Measurements from ENCODE around the gene ZNF716. TPM values are rescaled to one million over a fixed set of nuclear protein-coding genes. Genes with fewer than 3 reads are reported as not detected.
"Not testable (repeated sequence)": the region's sequence is repeated elsewhere in the genome, so short reads cannot be mapped to it uniquely, and the experiment has no call there.

The ZNF716 gene
- total RNA-seq (not detected in 2 replicates), polyA plus RNA-seq (not detected in 2 replicates)

GRCh38 chr7:57449904-57450303 is at the start of gene ZNF716:
TSS of gene ZNF716 (plus strand) at chr7:57450177. CDS start at chr7:57450289, 112 bp downstream.
- no peaks in the 10 kb centered on the region for H3K27me3 ChIP-seq
- no peak for DNase-seq (ENCODE audit: low read depth in 1 of 2, low spot score in 1 of 2)
- no peak within 1 kb of the TSS for H3K4me3 ChIP-seq
- no peaks in the 10 kb centered on the region for H3K9me3 ChIP-seq (ENCODE audit: low read depth)
- H3K27ac ChIP-seq, result no peak within 1 kb of the TSS
- H3K36me3 ChIP-seq, result no peaks in the 10 kb centered on the region
- no peak for TF ChIP-seq CTCF (IDR thresholded peaks at IDR 0.05; ENCODE audit: low read depth, low read length)
- no peaks in the 10 kb centered on the region for H3K4me1 ChIP-seq (ENCODE audit: low read depth)

DNA sequence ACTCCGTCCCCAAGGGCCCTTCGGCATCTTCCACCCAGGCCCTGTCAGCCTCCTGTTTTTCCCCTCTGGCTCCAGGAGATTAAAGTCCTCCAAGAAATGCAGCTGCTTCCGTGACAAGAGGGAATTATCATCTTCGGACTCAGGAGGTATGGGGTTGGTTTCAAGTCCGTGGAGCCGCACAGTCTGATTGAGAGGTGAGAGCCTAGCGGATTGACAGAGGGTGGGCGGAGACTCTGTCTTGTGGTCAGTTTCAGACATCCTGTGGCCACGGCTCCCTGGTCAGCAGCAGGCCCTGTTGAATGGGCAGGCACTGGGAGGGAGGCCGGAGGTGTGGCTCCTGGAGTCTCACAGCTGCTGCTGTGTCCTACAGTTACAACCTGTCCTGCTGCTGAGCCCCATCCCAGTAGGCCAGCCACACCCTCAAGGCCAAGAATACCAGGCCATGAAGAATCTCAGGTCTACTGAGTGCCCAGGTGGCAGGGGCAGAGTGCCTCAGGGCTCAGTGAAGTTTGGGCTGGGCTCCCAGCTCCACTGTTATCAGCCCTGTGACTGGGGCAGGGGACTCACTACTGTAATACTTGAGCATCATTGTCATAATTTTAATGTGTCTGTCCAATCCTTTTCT is 49.3 kb upstream of the ZNF716 start:
- no peaks in the 10 kb centered on the region for H3K36me3 ChIP-seq
- no peak for TF ChIP-seq CTCF (IDR thresholded peaks at IDR 0.05; ENCODE audit: low read depth, low read length)
- H3K4me3 ChIP-seq, result no peak overlapping the region
- H3K27me3 ChIP-seq, result no peaks in the 10 kb centered on the region
- H3K9me3 ChIP-seq (ENCODE audit: low read depth), result no peaks in the 10 kb centered on the region
- H3K4me1 ChIP-seq (ENCODE audit: low read depth), result no peaks in the 10 kb centered on the region
- DNase-seq (ENCODE audit: low read depth in 1 of 2, low spot score in 1 of 2), result no peak
- no peak overlapping the region for H3K27ac ChIP-seq

GRCh38 chr7:57403051-57403450 is 46.9 kb upstream of the ZNF716 start:
- H3K27me3 ChIP-seq; H3K27ac ChIP-seq; H3K36me3 ChIP-seq; H3K9me3 ChIP-seq (ENCODE audit: low read depth); DNase-seq (ENCODE audit: low read depth in 1 of 2, low spot score in 1 of 2); H3K4me3 ChIP-seq; H3K4me1 ChIP-seq (ENCODE audit: low read depth): not testable (repeated sequence)

- no peak for TF ChIP-seq CTCF (IDR thresholded peaks at IDR 0.05; ENCODE audit: low read depth, low read length)
- no peak for DNase-seq (ENCODE audit: low read depth in 1 of 2, low spot score in 1 of 2)
- H3K9me3 ChIP-seq (ENCODE audit: low read depth), result no peaks in the 10 kb centered on the region
- no peaks in the 10 kb centered on the region for H3K27me3 ChIP-seq
- no peaks in the 10 kb centered on the region for H3K36me3 ChIP-seq
- no peak overlapping the region for H3K27ac ChIP-seq
- no peak overlapping the region for H3K4me3 ChIP-seq
- no peaks in the 10 kb centered on the region for H3K4me1 ChIP-seq (ENCODE audit: low read depth)
Measured at GRCh38 chr7:57403601-57404342, 46.2 kb upstream of the ZNF716 start.

GRCh38 chr7:57404343-57404966 is 45.5 kb upstream of the ZNF716 start:
- no peak overlapping the region for H3K4me3 ChIP-seq
- TF ChIP-seq CTCF (IDR thresholded peaks at IDR 0.05; ENCODE audit: low read depth, low read length), result no peak
- H3K36me3 ChIP-seq, result no peaks in the 10 kb centered on the region
- no peaks in the 10 kb centered on the region for H3K27me3 ChIP-seq
- no peak for DNase-seq (ENCODE audit: low read depth in 1 of 2, low spot score in 1 of 2)
- H3K4me1 ChIP-seq (ENCODE audit: low read depth), result no peaks in the 10 kb centered on the region
- H3K27ac ChIP-seq, result no peak overlapping the region
- no peaks in the 10 kb centered on the region for H3K9me3 ChIP-seq (ENCODE audit: low read depth)

GRCh38 chr7:57404967-57405421 is 45.0 kb upstream of the ZNF716 start:
- no peaks in the 10 kb centered on the region for H3K27me3 ChIP-seq
- DNase-seq (ENCODE audit: low read depth in 1 of 2, low spot score in 1 of 2), result no peak
- H3K4me3 ChIP-seq, result no peak overlapping the region
- H3K4me1 ChIP-seq (ENCODE audit: low read depth), result no peaks in the 10 kb centered on the region
- H3K36me3 ChIP-seq, result no peaks in the 10 kb centered on the region
- H3K27ac ChIP-seq, result no peak overlapping the region
- no peak for TF ChIP-seq CTCF (IDR thresholded peaks at IDR 0.05; ENCODE audit: low read depth, low read length)
- H3K9me3 ChIP-seq (ENCODE audit: low read depth), result no peaks in the 10 kb centered on the region
